Measurements from ENCODE around the gene RNF207.

Gene RNF207

GRCh38 chr1:6234502-6235295 is 28.8 kb downstream of the RNF207 start:
- no peak for DNase-seq

- peak; percentile 37 for DNase-seq
These were observed 29.4 kb downstream of the RNF207 start for GRCh38 chr1:6235296-6235677.

GRCh38 chr1:6237093-6237492 is 31.2 kb downstream of the RNF207 start:
- no peak for DNase-seq

GRCh38 chr1:6239213-6239752 is 33.4 kb downstream of the RNF207 start:
- DNase-seq: no peak

- DNase-seq: no peak
These were observed 34.2 kb downstream of the RNF207 start for GRCh38 chr1:6239950-6240768.

- no peak for DNase-seq
These were observed 35.4 kb downstream of the RNF207 start for GRCh38 chr1:6241107-6241886.

- DNase-seq: no peak
These were observed 36.2 kb downstream of the RNF207 start for GRCh38 chr1:6241887-6242740.

GRCh38 chr1:6243053-6243834 is 37.3 kb downstream of the RNF207 start:
- DNase-seq: no peak

- DNase-seq: no peak
These were observed 38.1 kb downstream of the RNF207 start, which contains the start of gene HES3 for GRCh38 chr1:6243993-6244392. Gene HES3, plus strand, starts transcription at chr1:6244179. Its CDS starts 187 bp downstream, at chr1:6244366.

GRCh38 chr1:6244401-6245049 is 38.6 kb downstream of the RNF207 start:
- DNase-seq: no peak

- DNase-seq: peak; percentile 80
These were observed 39.4 kb downstream of the RNF207 start for GRCh38 chr1:6245086-6245868.

GRCh38 chr1:6245869-6246496 is 40.1 kb downstream of the RNF207 start:
- peak; percentile 44 for DNase-seq

GRCh38 chr1:6246497-6247467 is 40.9 kb downstream of the RNF207 start:
- peak; percentile 83 for DNase-seq

GRCh38 chr1:6247651-6248050 is 41.7 kb downstream of the RNF207 start:
- DNase-seq: no peak

- no peak for DNase-seq
These were observed 42.4 kb downstream of the RNF207 start for GRCh38 chr1:6248161-6248776.

- no peak for DNase-seq
These were observed 43.2 kb downstream of the RNF207 start for GRCh38 chr1:6248932-6249738.
